SH-SY5Y (cell line): ENCODE data around the gene KLK14.

ENCODE experiments used
- GATA2 ChIP-seq: IDR thresholded peaks from 2 replicates; pipeline ENCODE4 v1.6.1; 2011; ENCODE audit warnings: mild to moderate bottlenecking, low read depth, low read length
- GATA3 ChIP-seq: IDR thresholded peaks from 2 replicates; pipeline ENCODE4 v1.6.1; 2011; ENCODE audit warnings: low read depth, mild to moderate bottlenecking, low read length, moderate library complexity

GRCh38 chr19:51070334-51071094, 12.2 kb downstream of the KLK14 start:
- TF ChIP-seq GATA2 (no peak), GATA3 (no peak)
